HL-60 (cell line): Measurements from ENCODE around the gene RBM28.

Source experiments
- DNase-seq, 2 experiments: peaks; one replicate each; pipeline ENCODE4 v3.0.0-alpha.2; 2010 to 2020; ENCODE audit warnings: low read depth in 1 of 2, low spot score in 1 of 2
- H3K27ac ChIP-seq: fragments of 250-450 bp; sonication (Bioruptor Pico); replicated peaks from 2 replicates; pipeline ENCODE4 v1.5.1; 2020; ENCODE audit warnings: mild to moderate bottlenecking, moderate library complexity
- H3K27me3 ChIP-seq: fragments of 250-450 bp; sonication (Bioruptor Pico); 2 replicates; pipeline ENCODE4 v1.5.1; 2021; ENCODE audit warnings: mild to moderate bottlenecking, moderate library complexity; ENCODE audit not compliant: insufficient read depth, poor library complexity, severe bottlenecking
- H3K4me3 ChIP-seq: replicated peaks from 2 replicates; pipeline ENCODE4 v1.5.1; 2011; ENCODE audit warnings: mild to moderate bottlenecking, control low read depth, low read length; ENCODE audit not compliant: insufficient read depth
- GABPA ChIP-seq: IDR thresholded peaks from 2 replicates; pipeline ENCODE4 v1.6.1; 2012; ENCODE audit warnings: low read depth
- POLR2AphosphoS5 ChIP-seq: IDR thresholded peaks from 2 replicates; pipeline ENCODE4 v1.6.1; 2012; ENCODE audit warnings: low read depth
- SPI1 ChIP-seq: IDR thresholded peaks from 2 replicates; pipeline ENCODE4 v1.6.1; 2012; ENCODE audit warnings: low read depth, mild to moderate bottlenecking, borderline replicate concordance
- TF ChIP-seq, protein P1 (sequence below): IDR thresholded peaks from one replicate; pipeline ENCODE4 v1.5.1; 2011; ENCODE audit warnings: low read length, control low read depth, inconsistent platforms; ENCODE audit not compliant: insufficient read depth
- TF ChIP-seq, protein P2 (sequence below): IDR thresholded peaks from 2 replicates; pipeline ENCODE4 v1.6.1; 2012; ENCODE audit warnings: low read depth; ENCODE audit not compliant: insufficient replicate concordance

The RBM28 gene

DNA sequence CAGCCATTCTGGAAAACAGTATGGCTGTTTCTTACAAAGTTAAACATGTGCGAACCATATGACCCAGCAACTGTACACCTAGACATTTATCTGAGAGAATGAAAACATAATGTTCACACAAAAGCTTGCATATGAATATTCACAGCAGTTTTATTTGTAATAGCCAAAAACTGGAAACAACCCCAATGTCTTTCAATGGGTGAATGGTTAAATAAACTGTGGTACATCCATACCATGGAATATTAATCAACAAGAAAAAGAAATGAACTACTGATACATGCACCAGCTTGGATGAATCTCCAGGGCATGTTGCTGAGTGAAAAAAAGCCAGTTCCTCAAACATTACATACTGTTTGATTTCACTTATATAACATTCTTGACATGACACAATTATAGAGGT lies 65.3 kb downstream of the RBM28 start:
- Histone ChIP-seq H3K27ac (no peak overlapping the region), H3K4me3 (no peak overlapping the region), H3K27me3 (no peaks in the 10 kb centered on the region)
- DNase-seq: no peak
- TF ChIP-seq GABPA (no peak), SPI1 (no peak), POLR2AphosphoS5 (no peak)
- TF ChIP-seq, protein P1, sequence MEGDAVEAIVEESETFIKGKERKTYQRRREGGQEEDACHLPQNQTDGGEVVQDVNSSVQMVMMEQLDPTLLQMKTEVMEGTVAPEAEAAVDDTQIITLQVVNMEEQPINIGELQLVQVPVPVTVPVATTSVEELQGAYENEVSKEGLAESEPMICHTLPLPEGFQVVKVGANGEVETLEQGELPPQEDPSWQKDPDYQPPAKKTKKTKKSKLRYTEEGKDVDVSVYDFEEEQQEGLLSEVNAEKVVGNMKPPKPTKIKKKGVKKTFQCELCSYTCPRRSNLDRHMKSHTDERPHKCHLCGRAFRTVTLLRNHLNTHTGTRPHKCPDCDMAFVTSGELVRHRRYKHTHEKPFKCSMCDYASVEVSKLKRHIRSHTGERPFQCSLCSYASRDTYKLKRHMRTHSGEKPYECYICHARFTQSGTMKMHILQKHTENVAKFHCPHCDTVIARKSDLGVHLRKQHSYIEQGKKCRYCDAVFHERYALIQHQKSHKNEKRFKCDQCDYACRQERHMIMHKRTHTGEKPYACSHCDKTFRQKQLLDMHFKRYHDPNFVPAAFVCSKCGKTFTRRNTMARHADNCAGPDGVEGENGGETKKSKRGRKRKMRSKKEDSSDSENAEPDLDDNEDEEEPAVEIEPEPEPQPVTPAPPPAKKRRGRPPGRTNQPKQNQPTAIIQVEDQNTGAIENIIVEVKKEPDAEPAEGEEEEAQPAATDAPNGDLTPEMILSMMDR: no peak
- TF ChIP-seq, protein P2, sequence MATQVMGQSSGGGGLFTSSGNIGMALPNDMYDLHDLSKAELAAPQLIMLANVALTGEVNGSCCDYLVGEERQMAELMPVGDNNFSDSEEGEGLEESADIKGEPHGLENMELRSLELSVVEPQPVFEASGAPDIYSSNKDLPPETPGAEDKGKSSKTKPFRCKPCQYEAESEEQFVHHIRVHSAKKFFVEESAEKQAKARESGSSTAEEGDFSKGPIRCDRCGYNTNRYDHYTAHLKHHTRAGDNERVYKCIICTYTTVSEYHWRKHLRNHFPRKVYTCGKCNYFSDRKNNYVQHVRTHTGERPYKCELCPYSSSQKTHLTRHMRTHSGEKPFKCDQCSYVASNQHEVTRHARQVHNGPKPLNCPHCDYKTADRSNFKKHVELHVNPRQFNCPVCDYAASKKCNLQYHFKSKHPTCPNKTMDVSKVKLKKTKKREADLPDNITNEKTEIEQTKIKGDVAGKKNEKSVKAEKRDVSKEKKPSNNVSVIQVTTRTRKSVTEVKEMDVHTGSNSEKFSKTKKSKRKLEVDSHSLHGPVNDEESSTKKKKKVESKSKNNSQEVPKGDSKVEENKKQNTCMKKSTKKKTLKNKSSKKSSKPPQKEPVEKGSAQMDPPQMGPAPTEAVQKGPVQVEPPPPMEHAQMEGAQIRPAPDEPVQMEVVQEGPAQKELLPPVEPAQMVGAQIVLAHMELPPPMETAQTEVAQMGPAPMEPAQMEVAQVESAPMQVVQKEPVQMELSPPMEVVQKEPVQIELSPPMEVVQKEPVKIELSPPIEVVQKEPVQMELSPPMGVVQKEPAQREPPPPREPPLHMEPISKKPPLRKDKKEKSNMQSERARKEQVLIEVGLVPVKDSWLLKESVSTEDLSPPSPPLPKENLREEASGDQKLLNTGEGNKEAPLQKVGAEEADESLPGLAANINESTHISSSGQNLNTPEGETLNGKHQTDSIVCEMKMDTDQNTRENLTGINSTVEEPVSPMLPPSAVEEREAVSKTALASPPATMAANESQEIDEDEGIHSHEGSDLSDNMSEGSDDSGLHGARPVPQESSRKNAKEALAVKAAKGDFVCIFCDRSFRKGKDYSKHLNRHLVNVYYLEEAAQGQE: no peak

DNA sequence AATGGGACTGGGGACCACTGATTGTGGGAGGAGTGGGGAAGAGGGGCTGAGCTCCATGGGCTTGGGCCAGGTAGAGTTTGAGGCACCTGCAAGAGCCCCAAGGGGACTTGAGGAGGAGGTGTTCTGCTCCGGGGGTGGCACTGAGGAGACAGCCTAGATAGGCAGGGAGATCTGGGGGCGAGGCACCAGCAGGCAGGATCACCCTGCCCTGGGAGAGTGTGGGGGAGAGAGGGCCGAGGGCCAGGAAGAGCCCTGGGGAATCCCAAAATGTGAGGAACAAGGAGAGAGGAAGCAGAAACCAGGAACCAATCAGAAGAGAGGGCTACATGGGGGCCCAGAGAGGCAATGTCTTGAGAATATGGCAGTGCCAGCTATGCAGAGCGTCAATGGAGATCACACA lies 68.0 kb downstream of the RBM28 start:
- Histone ChIP-seq H3K27me3 (no peaks in the 10 kb centered on the region), H3K27ac (no peak overlapping the region), H3K4me3 (no peak overlapping the region)
- no peak for DNase-seq
- TF ChIP-seq POLR2AphosphoS5: no peak
- TF ChIP-seq, protein P2: no peak

DNA sequence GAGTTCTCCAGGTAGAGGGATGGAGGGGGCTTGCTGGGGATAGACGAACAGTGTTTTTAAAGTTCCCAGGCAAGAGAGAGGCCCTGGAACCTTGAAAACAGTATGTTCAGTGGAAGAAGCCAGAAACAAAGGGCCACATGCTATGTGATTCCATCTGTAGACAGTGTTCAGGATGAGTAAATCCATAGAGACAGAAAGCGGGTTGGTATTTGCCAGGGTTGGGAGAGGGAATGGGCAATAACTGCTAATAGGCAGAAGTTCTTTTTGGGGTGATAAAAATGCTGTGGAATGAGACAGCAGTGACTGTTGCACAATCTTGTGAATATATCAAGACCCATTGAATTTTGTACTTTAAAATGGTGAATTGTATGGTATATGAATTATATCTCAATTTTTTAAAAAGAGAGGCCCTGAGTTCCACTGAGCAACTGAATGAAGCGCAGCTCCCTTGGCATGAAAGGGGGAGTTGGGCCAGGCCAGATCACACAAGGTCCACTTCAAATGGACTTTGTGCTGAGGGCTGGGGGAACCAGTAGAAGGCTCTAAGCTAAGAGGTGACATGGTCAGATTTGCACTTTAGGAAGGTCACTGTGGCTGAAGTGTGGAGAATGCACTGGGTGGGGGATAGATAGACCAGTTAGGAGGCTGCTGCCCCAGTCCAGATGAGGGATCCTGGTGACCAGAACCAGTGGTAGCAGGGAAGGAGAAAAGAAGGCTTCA lies 68.7 kb downstream of the RBM28 start:
- no peaks in the 10 kb centered on the region for H3K27me3 ChIP-seq
- no peak overlapping the region for H3K4me3 ChIP-seq
- TF ChIP-seq, protein P1: no peak
- TF ChIP-seq GABPA (no peak), POLR2AphosphoS5 (no peak), SPI1 (no peak)
- TF ChIP-seq, protein P2: no peak
- no peak overlapping the region for H3K27ac ChIP-seq
- DNase-seq: no peak
